Ascending aorta (tissue), 2 donors: ENCODE results near the gene RCAN2. TPM values are rescaled to one million over a fixed set of nuclear protein-coding genes. Genes with fewer than 3 reads are reported as not detected.

Experiments used
- DNase-seq, 2 donors: peaks; one replicate each; pipeline ENCODE4 v3.0.0-alpha.2; 2019; ENCODE audit warnings: low spot score in 2 of 2
- H3K27ac ChIP-seq, 2 donors: fragments of 200-600 bp; sonication (generic); one replicate each; pipeline ENCODE4 v1.5.1; 2016 to 2017; ENCODE audit warnings: mild to moderate bottlenecking in 1 of 2
- H3K27me3 ChIP-seq: fragments of 200-600 bp; sonication (generic); one replicate; pipeline ENCODE4 v1.5.1; 2017
- H3K36me3 ChIP-seq, 2 donors: fragments of 200-600 bp; sonication (generic); one replicate each; pipeline ENCODE4 v1.5.1; 2016
- H3K4me1 ChIP-seq, 2 donors: fragments of 200-600 bp; sonication (generic); one replicate each; pipeline ENCODE4 v1.5.1; 2016 to 2017; ENCODE audit warnings: mild to moderate bottlenecking in 1 of 2
- H3K4me3 ChIP-seq, 2 donors: fragments of 200-600 bp; sonication (generic); one replicate each; pipeline ENCODE4 v1.5.1; 2016 to 2017; ENCODE audit warnings: mild to moderate bottlenecking in 1 of 2
- H3K9me3 ChIP-seq, 2 donors: fragments of 200-600 bp; sonication (generic); one replicate each; pipeline ENCODE4 v1.5.1; 2016
- CTCF ChIP-seq, 3 experiments: fragments of 200-600 bp in 2 of 3; fragments of 450-650 bp in 1 of 3; sonication (generic) in 2 of 3; IDR thresholded peaks; one replicate each; pipeline ENCODE4 v1.5.1; 2016 to 2019; ENCODE audit warnings: antibody characterized with exemption in 3 of 3, mild to moderate bottlenecking in 1 of 3, moderate library complexity in 1 of 3
- intact Hi-C: fragments of 100-400 bp; cut with DNase I; formaldehyde crosslinking; loops from one replicate; pipeline ENCODE4 v1.15.1; 2023
- total RNA-seq: library from RNA; depleted of rRNA; stranded (reverse); fragments of >200 nt; gene quantifications from one replicate; pipeline ENCODE4 v1.1.0, GENCODE V29; 2016

Gene RCAN2
- total RNA-seq, 1 donor from 2014 or later = 83.4 TPM

- peaks cover 0 to 2% of the 10 kb centered on the region in 2 donors for H3K36me3 ChIP-seq
- no peak for DNase-seq
- H3K9me3 ChIP-seq = no peaks in the 10 kb centered on the region
- intact Hi-C loops = no loop called here
- peaks cover 0 to 7% of the 10 kb centered on the region in 2 donors for H3K4me1 ChIP-seq
- H3K4me3 ChIP-seq = no peak overlapping the region
- H3K27me3 ChIP-seq = no peaks in the 10 kb centered on the region
- no peak overlapping the region for H3K27ac ChIP-seq
- no peak for TF ChIP-seq CTCF (IDR thresholded peaks at IDR 0.05)
Measured at GRCh38 chr6:46251583-46252339, 239.5 kb downstream of the RCAN2 start.

- TF ChIP-seq CTCF (IDR thresholded peaks at IDR 0.05) = no peak
- H3K27ac ChIP-seq = no peak overlapping the region
- no peaks in the 10 kb centered on the region for H3K9me3 ChIP-seq
- H3K36me3 ChIP-seq = peaks cover 14 to 27% of the 10 kb centered on the region in 2 donors
- intact Hi-C loops = no loop called here
- no peaks in the 10 kb centered on the region for H3K27me3 ChIP-seq
- H3K4me3 ChIP-seq = no peak overlapping the region
- peaks cover 0 to 5% of the 10 kb centered on the region in 2 donors for H3K4me1 ChIP-seq
- DNase-seq = no peak
Measured at GRCh38 chr6:46248143-46248542, 243.1 kb downstream of the RCAN2 start.

DNA sequence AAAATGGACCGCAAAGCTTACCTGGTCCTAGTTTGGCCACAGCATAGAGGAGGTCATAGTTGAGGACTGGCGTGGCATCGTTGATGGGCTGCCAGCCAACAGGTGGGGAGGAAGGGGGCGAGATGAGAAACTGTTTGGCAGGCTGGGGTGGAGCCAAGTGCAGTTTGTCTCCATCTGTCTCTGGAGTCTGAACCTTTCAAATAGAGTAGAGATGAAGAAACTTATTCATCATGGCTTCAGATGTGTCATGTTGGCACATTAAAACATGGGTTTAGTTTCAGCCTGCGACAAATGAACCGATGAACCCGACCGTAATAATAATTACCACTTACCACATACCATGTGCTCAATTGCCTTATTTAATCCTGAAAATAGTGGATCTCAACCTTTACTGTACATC is 244.5 kb downstream of the RCAN2 start:
- H3K27me3 ChIP-seq = no peaks in the 10 kb centered on the region
- no peak for TF ChIP-seq CTCF (IDR thresholded peaks at IDR 0.05)
- DNase-seq = no peak
- peaks cover 17 to 32% of the 10 kb centered on the region in 2 donors for H3K36me3 ChIP-seq
- H3K4me3 ChIP-seq = no peak overlapping the region
- peaks cover 0 to 5% of the 10 kb centered on the region in 2 donors for H3K4me1 ChIP-seq
- H3K9me3 ChIP-seq = no peaks in the 10 kb centered on the region
- intact Hi-C loops = no loop called here
- no peak overlapping the region for H3K27ac ChIP-seq

DNA sequence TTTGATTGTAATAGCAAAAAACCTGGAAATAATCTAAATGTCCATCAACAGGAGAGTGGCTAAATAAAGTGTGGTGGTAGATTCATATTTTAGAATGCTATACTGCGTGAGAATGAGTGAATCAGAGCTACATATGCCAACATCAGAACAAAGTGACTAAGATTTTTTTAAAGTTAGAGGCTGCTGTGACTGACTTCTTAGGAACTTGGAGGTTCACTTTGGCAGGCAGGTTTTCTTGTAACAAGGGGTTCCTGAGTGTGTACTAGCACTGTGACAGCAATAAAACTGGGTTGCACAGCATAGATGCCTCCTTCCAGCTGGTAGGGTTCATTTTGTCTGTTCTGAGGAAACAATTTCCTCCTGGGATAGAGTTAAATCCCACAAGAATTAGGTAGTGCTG is 245.2 kb downstream of the RCAN2 start:
- Histone ChIP-seq H3K4me1 (peaks cover 0 to 10% of the 10 kb centered on the region in 2 donors), H3K36me3 (peaks cover 17 to 32% of the 10 kb centered on the region in 2 donors), H3K9me3 (no peaks in the 10 kb centered on the region), H3K27ac (no peak overlapping the region), H3K4me3 (no peak overlapping the region), H3K27me3 (no peaks in the 10 kb centered on the region)
- intact Hi-C loops = no loop called here
- DNase-seq = no peak
- TF ChIP-seq CTCF (IDR thresholded peaks at IDR 0.05) = no peak

DNA sequence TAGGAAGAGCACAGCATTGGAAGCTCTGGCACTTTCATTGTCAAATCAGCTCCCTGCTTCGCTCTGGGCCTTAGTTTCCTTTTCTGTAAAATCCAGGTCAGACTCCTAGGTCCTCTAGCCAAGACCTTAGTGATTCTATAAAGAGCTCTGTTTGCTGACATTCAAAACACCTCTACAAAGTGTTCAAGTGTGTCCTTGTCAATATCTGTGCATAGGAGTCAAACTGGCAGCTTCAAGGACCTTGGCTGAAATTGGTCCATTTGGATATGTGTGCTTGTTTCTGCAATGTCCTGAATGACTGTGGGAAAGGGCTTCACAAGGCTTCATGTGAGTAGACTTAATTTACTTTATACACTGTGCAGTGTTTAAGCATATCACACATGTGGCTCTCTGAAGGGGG is 246.6 kb downstream of the RCAN2 start:
- Histone ChIP-seq H3K27ac (no peak overlapping the region), H3K27me3 (no peaks in the 10 kb centered on the region), H3K4me3 (no peak overlapping the region), H3K36me3 (peaks cover 17 to 32% of the 10 kb centered on the region in 2 donors), H3K9me3 (no peaks in the 10 kb centered on the region), H3K4me1 (peaks cover 0 to 16% of the 10 kb centered on the region in 2 donors)
- no peak for TF ChIP-seq CTCF (IDR thresholded peaks at IDR 0.05)
- no peak for DNase-seq
- intact Hi-C loops = no loop called here
